SK-N-SH treated with all-trans-retinoic acid at 6 μM for 48 hours (cell line): ENCODE results near the gene LRRC4C.

Experiments used
- GLIS3 ChIP-seq: fragments of 250-450 bp; sonication (Bioruptor Pico); IDR thresholded peaks from 2 replicates; pipeline ENCODE4 v1.5.0; 2020; ENCODE audit warnings: mild to moderate bottlenecking, moderate library complexity
- OSR1 ChIP-seq: fragments of 250-450 bp; sonication (Bioruptor Pico); IDR thresholded peaks from 2 replicates; pipeline ENCODE4 v1.8.0; 2022; ENCODE audit warnings: moderate library complexity, mild to moderate bottlenecking, inconsistent platforms
- RARB ChIP-seq: fragments of 250-450 bp; sonication (Bioruptor Pico); IDR thresholded peaks from 2 replicates; pipeline ENCODE4 v1.8.0; 2021; ENCODE audit warnings: mild to moderate bottlenecking, moderate library complexity
- ZFP3 ChIP-seq: fragments of 250-450 bp; sonication (Bioruptor Pico); IDR thresholded peaks from 2 replicates; pipeline ENCODE4 v1.5.0; 2020; ENCODE audit warnings: mild to moderate bottlenecking, moderate library complexity
- ZFP30 ChIP-seq: fragments of 450-650 bp; formaldehyde crosslinking; IDR thresholded peaks from 2 replicates; pipeline ENCODE4 v1.5.0; 2022; ENCODE audit warnings: mild to moderate bottlenecking, moderate library complexity
- TF ChIP-seq, protein P1 (sequence below): fragments of 250-450 bp; sonication (Bioruptor Pico); IDR thresholded peaks from 2 replicates; pipeline ENCODE4 v1.8.0; 2020; ENCODE audit warnings: mild to moderate bottlenecking, moderate library complexity, borderline replicate concordance

DNA sequence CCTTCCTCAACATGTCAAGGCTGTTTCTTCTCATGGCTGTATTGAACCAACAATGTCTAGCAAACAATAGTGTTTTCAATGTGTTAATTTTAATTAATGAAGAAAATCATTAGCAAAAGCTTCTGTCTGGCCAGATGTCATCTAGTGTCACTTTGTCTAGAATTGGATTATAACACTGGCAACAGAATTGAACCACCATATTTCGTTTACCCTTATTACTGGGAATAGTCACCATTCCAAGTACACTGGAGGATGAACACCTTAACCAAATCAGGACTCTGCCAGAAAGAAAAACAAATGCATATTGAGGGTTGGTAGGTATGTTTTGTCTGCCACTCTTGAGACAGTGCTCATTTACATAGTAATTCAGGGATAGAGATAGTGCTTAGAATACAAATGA is 146.2 kb downstream of the LRRC4C start:
- TF ChIP-seq, protein P1, sequence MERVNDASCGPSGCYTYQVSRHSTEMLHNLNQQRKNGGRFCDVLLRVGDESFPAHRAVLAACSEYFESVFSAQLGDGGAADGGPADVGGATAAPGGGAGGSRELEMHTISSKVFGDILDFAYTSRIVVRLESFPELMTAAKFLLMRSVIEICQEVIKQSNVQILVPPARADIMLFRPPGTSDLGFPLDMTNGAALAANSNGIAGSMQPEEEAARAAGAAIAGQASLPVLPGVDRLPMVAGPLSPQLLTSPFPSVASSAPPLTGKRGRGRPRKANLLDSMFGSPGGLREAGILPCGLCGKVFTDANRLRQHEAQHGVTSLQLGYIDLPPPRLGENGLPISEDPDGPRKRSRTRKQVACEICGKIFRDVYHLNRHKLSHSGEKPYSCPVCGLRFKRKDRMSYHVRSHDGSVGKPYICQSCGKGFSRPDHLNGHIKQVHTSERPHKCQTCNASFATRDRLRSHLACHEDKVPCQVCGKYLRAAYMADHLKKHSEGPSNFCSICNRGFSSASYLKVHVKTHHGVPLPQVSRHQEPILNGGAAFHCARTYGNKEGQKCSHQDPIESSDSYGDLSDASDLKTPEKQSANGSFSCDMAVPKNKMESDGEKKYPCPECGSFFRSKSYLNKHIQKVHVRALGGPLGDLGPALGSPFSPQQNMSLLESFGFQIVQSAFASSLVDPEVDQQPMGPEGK (CRISPR knock-in tag), result no peak
- TF ChIP-seq OSR1 (CRISPR knock-in tag) (no peak), ZFP3 (CRISPR knock-in tag) (no peak), ZFP30 (CRISPR knock-in tag) (no peak), GLIS3 (CRISPR knock-in tag) (no peak), RARB (CRISPR knock-in tag) (no peak)
